G401.6 (cell line): ENCODE data around the gene PXMP4.

Source experiments
- FAIRE-seq: peaks from 2 replicates; lab custom pipeline; 2012; peaks lifted over from hg19 to GRCh38; lab: Jason Lieb, UNC

PXMP4 gene

GRCh38 chr20:33653218-33653899 lies 66.8 kb downstream of the PXMP4 start:
- peak; percentile 47 for FAIRE-seq
